ENCODE results near the gene ARHGAP22. TPM values are rescaled to one million over a fixed set of nuclear protein-coding genes. Genes with fewer than 3 reads are reported as not detected.

ARHGAP22 gene
- total RNA-seq, 1 donor from 2014 or later: 5.1 TPM

GRCh38 chr10:48640326-48640725, 35.5 kb upstream of the ARHGAP22 start:
- DNase-seq (ENCODE audit: extremely low spot score, unreplicated experiment): no peak
- H3K4me1 Mint-ChIP-seq (ENCODE audit: unreplicated experiment): no peaks in the 10 kb centered on the region
- no peaks in the 10 kb centered on the region for H3K36me3 Mint-ChIP-seq
- H3K9me3 Mint-ChIP-seq: no peaks in the 10 kb centered on the region
- H3K27ac Mint-ChIP-seq: no peak overlapping the region
- H3K4me3 Mint-ChIP-seq: no peak overlapping the region
- peaks cover 3% of the 10 kb centered on the region for H3K27me3 Mint-ChIP-seq
- no peak for TF ChIP-seq CTCF (conservative IDR thresholded peaks at IDR 0.05)

- DNase-seq (ENCODE audit: extremely low spot score, unreplicated experiment): no peak
- no peak overlapping the region for H3K27ac Mint-ChIP-seq
- H3K27me3 Mint-ChIP-seq: peaks cover 3% of the 10 kb centered on the region
- no peaks in the 10 kb centered on the region for H3K36me3 Mint-ChIP-seq
- no peaks in the 10 kb centered on the region for H3K9me3 Mint-ChIP-seq
- H3K4me1 Mint-ChIP-seq (ENCODE audit: unreplicated experiment): no peaks in the 10 kb centered on the region
- no peak overlapping the region for H3K4me3 Mint-ChIP-seq
- no peak for TF ChIP-seq CTCF (conservative IDR thresholded peaks at IDR 0.05)
Observed at GRCh38 chr10:48639632-48640031, 34.8 kb upstream of the ARHGAP22 start.

- Mint-ChIP-seq H3K9me3 (no peaks in the 10 kb centered on the region), H3K4me1 (ENCODE audit: unreplicated experiment) (no peaks in the 10 kb centered on the region), H3K27ac (no peak overlapping the region), H3K4me3 (no peak overlapping the region), H3K36me3 (no peaks in the 10 kb centered on the region), H3K27me3 (peaks cover 3% of the 10 kb centered on the region)
- DNase-seq (ENCODE audit: extremely low spot score, unreplicated experiment): no peak
- TF ChIP-seq CTCF (conservative IDR thresholded peaks at IDR 0.05): no peak
Observed at GRCh38 chr10:48638739-48639527, 34.1 kb upstream of the ARHGAP22 start.

GRCh38 chr10:48638158-48638557, 33.3 kb upstream of the ARHGAP22 start:
- Mint-ChIP-seq H3K27ac (no peak overlapping the region), H3K27me3 (peaks cover 3% of the 10 kb centered on the region), H3K36me3 (no peaks in the 10 kb centered on the region), H3K4me1 (ENCODE audit: unreplicated experiment) (no peaks in the 10 kb centered on the region), H3K4me3 (no peak overlapping the region), H3K9me3 (no peaks in the 10 kb centered on the region)
- DNase-seq (ENCODE audit: extremely low spot score, unreplicated experiment): no peak
- no peak for TF ChIP-seq CTCF (conservative IDR thresholded peaks at IDR 0.05)

- Mint-ChIP-seq H3K4me1 (ENCODE audit: unreplicated experiment) (no peaks in the 10 kb centered on the region), H3K27ac (no peak overlapping the region), H3K27me3 (peaks cover 11% of the 10 kb centered on the region), H3K36me3 (no peaks in the 10 kb centered on the region), H3K4me3 (no peak overlapping the region), H3K9me3 (no peaks in the 10 kb centered on the region)
- TF ChIP-seq CTCF (conservative IDR thresholded peaks at IDR 0.05): no peak
- no peak for DNase-seq (ENCODE audit: extremely low spot score, unreplicated experiment)
Observed at GRCh38 chr10:48636901-48637300, 32.0 kb upstream of the ARHGAP22 start.
